Right lobe of liver (tissue), 4 donors: ENCODE measurements around the gene PHF21B.

Experiments
- CTCF ChIP-seq, 4 donors: fragments of 200-600 bp in 3 of 4; fragments of 450-650 bp in 1 of 4; IDR thresholded peaks; one replicate each; pipeline versions ENCODE4 v1.5.1 to v1.8.0; 2016 to 2022; ENCODE audit warnings: antibody characterized with exemption in 4 of 4, mild to moderate bottlenecking in 2 of 4
- POLR2A ChIP-seq: fragments of 450-650 bp; IDR thresholded peaks from one replicate; pipeline ENCODE4 v1.6.1; 2017; ENCODE audit warnings: antibody characterized with exemption, mild to moderate bottlenecking
- donor health status: DM: no; HTN: no; CAD: no.
- donor health status: DM: no; HTN: no; CAD: no.
- donor health status: DM: no; HTN: yes; CAD: no.

GRCh38 chr22:44895296-44896055 lies 114.3 kb downstream of the PHF21B start:
- no peak for TF ChIP-seq CTCF (IDR thresholded peaks at IDR 0.05)
- no peak for TF ChIP-seq POLR2A
